SIG-M5 treated with dmso at 0.1 percent for 504 hours (cell line): ENCODE data around the gene DCDC1.

Experiments
- DNase-seq: peaks from one replicate; lab custom pipeline; 2025; ENCODE audit not compliant: unreplicated experiment; lab: John Stamatoyannopoulos, UW

DCDC1 gene

GRCh38 chr11:31233425-31233824 is 136.1 kb downstream of the DCDC1 start:
- no peak for DNase-seq

GRCh38 chr11:31231601-31232000 is 137.9 kb downstream of the DCDC1 start:
- DNase-seq: no peak

GRCh38 chr11:31218847-31219246 is 150.7 kb downstream of the DCDC1 start:
- DNase-seq: no peak

DNA sequence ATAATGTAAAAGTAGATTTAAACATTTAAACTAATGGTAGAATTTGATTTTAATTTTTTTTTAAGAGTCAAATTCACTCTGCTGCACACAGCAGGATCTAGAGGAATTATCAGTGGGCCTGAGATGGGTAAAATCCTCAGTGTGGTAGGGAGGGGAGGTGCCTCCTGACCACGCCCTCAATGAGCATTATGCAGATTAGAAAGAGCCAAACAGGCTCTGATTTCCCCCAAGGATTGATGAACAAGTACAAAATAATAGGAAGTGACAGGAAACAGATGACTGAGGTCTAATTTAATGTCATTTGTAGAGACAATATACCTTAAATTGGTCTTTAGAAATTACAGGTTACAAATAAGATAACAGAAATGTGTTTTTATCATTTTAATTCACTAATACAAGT is 155.2 kb downstream of the DCDC1 start:
- no peak for DNase-seq

DNA sequence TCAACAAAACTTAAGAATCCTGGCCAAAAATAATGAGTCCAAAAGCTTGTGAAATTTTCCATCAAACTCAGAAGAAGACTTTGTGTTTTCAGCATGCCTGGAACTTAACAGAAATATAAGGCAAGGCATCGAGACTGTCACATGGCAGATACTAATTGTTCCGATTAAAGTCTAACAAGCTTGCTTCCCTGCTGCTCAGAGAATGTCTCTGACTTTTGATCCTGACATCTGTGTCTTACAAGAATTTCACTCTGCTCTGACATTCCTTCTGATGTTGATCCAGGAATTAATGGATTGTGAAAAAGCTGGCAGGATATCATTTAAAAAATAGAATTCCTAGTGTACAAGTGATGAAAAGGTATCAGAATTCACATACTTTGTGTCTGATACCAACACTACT is 170.2 kb downstream of the DCDC1 start:
- DNase-seq: no peak

DNA sequence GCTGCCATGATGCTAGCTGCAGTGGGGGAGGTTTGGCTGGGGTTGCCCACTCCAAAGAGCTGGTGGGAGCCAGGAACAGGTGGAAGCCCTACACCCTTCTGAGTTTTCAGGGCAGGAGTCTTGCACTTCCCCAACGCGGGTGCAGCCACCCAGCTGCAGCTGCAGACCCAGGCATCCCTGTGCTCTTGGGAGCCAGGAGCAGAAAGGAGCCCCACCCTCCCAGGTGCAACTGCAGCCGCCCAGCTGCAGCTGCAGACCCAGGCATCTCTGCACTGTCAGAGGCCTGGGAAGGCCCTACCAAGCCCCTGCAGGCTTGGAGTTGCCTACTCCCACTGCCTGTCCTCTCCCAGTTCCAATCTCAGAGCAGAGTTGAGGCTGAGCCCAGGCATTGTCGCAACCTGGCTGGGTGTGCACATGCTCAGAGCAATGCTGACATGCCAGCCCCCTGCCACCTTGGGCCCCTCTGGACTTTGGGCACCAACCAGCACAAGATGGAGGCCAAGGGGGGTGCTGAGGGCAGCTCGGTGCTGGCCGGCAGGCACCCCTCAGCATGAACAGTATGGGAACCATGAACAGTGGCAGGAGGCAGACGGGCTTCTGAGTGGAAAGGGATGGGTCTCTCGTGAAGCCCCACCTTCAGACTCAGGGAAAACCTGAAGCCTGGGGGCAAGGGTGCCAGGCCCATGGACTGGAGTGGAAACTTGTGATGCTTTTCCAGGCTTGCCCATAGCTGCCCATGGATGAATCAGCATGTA is 195.4 kb downstream of the DCDC1 start:
- DNase-seq: no peak

DNA sequence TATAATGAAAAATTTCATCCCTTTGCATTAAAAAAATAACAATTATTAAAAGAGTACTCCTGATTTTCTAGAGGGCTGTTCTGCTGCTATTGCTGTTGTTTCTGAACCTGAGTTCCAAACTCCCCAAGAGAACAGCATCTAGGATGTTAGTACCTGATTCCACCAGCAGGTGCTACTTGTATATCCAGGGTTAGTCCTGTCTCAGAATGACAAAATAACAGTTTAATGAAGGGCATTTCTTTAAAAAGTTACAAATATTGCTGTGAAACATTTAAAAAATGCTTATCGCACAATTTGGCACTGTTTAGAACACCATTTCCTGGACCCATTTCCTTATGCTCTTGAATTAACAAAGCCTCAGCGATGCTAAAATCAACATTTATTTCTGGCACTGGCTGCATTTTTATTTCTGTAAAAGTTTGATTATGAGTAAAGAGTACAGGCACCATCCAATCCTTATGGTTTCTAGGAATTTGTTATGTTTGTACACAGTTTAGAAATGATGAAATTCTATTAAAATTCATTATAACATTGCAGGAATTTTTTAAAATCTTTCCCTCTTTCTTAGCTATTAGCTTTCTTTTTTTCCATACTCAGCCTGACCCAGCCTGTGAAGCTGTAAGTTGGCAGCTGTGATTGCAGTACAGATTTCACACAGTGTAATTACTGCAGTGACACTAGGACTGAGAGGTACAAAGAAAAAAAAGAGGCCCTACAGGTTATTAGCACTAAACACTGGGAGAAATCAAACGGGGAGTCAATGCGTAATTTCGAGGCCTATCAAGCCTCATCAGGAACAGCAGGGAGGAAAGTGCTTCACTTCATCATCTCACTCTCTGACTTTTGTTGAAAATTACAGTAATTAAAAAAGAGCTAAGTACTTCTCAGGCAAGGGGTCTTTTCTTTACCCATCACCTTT is 208.8 kb downstream of the DCDC1 start:
- DNase-seq: no peak

DNA sequence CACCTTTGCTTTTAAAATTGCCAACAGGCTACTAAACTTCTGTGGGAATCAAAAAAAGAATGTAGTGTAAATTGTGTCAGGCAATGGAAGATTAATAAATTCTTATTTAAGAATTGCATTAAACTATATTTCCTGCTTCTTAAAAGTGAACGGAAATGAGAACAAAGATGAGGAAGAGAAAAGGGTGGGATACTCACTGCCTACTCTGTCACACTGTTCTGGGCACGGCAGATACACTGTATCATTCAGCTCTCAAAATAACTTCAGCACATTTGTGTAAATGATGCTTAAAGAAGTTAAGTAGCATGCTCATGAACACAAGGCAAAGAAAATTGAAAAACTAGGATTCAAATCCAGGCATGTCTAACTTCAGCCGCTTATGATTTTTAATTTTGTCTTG is 218.7 kb downstream of the DCDC1 start:
- DNase-seq: no peak

DNA sequence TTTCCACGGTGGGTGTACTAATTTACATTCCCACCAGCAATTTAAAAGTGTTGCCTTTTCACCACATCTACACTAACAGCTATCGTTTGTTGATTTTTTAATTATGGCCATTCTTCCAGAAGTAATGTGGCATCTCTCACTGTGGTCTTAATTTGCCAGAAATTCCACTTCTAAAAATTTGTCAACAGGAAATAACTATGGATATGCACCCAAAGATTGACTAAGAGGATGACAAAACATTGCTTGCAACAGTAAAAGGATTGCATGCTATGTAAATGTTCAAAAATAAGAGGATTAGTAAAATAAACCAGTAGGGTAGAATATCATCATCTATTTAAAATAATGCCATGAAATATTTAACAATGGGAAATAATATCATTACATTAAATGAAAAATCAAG is 219.5 kb downstream of the DCDC1 start:
- no peak for DNase-seq

GRCh38 chr11:31141789-31142188 is 227.8 kb downstream of the DCDC1 start:
- no peak for DNase-seq

- DNase-seq: no peak
Measured at GRCh38 chr11:31139479-31139878, 230.1 kb downstream of the DCDC1 start.

DNA sequence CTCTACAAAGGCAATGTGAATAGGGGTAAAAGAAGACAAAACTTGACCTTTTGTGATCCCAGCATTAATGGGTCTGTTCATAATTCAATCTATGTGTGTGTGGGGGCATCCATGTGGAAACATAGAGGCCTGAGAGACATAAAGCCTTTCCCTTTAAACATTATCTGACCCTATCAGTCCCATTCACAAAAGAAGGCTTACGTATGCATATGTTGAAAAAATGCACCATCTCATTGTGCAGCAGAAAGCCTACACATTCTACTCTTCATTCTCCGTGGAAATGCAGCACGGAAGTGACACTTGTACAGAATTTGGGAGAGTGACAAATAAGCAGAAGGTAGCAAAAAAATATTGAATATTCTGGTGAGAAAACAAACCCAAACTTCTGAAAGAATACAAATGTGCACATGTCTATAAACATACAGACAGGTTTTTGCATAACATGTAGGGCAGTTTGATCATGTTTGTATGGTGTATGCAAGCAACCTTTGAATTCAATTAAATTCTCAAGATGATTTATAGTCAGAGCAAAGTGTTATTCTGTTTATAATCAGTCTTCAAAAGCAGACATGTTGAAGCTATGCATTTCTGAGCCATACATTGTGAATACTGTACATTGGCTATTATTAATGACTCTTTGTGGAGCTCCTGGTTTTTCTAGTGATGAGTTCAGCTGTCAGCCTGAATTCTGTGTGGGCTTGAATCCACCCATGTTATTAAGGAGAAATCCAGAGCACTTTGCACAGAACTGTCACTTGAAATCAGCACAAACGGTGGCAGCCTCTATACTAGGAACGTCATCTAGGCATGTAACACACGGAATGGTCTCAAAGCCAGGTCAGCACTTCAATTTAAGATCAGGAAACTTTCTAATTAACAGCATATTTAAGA is 236.8 kb downstream of the DCDC1 start:
- no peak for DNase-seq

DNA sequence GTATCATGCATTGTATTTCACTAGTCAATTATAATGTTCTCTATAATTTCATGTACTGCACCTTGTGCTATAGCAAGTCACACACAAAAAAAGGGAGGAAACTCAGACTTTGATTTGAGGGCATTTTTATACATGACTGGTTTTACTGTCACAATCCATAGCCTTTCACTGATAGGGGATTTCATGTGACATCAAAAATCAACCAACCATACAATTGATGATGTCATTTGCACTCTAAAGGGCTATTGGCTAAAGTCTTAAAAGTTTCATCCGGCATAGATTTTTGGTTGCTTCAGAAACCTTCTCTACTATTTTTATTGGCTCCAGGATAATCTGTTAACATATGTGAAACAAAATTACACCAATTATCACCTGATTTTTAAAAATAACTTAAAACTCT is 237.8 kb downstream of the DCDC1 start:
- DNase-seq: no peak

DNA sequence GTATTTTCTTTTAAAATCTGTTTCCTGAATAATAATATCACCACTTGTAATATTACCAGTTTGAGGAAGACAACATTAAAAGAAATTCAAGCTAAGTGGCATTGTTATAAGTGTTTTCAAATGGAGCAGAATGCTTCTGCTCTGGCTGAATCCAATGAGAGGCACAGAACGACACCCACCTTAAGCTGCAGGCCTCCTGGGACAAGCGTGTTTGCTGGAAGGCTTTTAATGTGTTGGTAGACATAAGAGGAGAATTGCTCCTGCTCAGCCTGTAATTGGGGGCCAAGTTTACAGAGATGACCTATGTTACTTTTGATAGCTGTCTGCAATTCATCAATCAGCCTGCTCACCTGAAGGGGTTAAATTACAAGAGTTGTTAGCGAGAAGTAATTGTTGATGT is 242.2 kb downstream of the DCDC1 start:
- DNase-seq: no peak

- DNase-seq: no peak
Measured at GRCh38 chr11:31120428-31120827, 249.1 kb downstream of the DCDC1 start.

GRCh38 chr11:31118566-31118965 is 251.0 kb downstream of the DCDC1 start:
- no peak for DNase-seq

DNA sequence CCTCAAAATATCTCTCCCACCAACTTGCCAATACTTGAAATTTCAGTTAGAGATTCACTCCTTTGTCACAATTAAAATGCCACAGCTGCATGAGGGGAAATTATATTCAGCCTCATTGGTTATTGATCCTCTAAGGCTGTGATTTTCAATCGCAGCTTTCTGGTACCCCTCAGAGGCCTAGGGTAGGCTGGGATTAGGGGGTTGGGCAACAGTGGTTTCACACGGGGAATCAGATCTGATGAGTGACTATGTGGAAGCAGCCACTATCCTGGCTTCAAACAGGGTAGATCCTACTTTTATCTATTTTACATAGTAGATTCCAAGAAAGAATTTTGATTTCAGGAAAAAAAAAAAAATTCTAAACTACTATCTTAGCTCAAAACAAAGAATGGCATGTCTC is 252.5 kb downstream of the DCDC1 start:
- DNase-seq: no peak

GRCh38 chr11:31114442-31114841 is 255.1 kb downstream of the DCDC1 start:
- DNase-seq: no peak

- DNase-seq: no peak
Measured at GRCh38 chr11:31110830-31111229, 258.7 kb downstream of the DCDC1 start.

GRCh38 chr11:31109446-31109845 is 260.1 kb downstream of the DCDC1 start:
- DNase-seq: no peak

DNA sequence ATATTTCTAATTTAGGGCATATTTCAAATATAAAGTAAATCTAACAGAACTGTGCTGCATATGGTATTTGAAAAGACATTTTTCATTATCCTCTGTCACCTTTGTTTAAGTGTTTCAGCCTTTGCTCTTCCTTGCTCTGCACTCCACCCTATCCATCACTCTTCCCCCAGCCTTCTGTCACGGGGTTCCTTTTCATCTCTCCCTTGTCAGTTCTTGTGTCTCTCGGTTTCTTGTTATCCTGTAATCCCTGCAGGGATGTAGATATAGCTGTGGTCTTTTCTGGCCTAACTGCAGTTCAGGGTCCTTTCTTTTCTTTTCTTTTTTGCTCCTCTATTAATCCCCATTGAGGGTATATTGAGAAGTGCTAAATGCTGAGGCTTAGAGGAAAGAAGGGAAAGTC is 261.9 kb downstream of the DCDC1 start:
- no peak for DNase-seq
